T-helper 1 cell treated with Interleukin-12 subunit alpha and Interleukin-12 subunit beta and Interleukin-4 antibody, amounts not matched to agents 30 μg/mL and 1 μg/mL, for 36 hours (primary cell): ENCODE results near the gene FLT1.

Experiments
- H3K27ac Mint-ChIP-seq: one replicate; pipeline ENCODE4 v1.8.0; 2021; ENCODE audit warnings: mild to moderate bottlenecking, mixed read lengths
- H3K27me3 Mint-ChIP-seq: one replicate; pipeline ENCODE4 v1.8.0; 2021; ENCODE audit warnings: low read depth, mixed read lengths
- H3K36me3 Mint-ChIP-seq: one replicate; pipeline ENCODE4 v1.8.0; 2021; ENCODE audit warnings: low read depth, mixed read lengths
- H3K4me1 Mint-ChIP-seq: one replicate; pipeline ENCODE4 v1.8.0; 2021; ENCODE audit warnings: low read depth, mixed read lengths
- H3K4me3 Mint-ChIP-seq: one replicate; pipeline ENCODE4 v1.8.0; 2021; ENCODE audit warnings: mild to moderate bottlenecking, moderate library complexity, mixed read lengths
- H3K9me3 Mint-ChIP-seq: one replicate; pipeline ENCODE4 v1.8.0; 2021; ENCODE audit warnings: mixed read lengths

The FLT1 gene

GRCh38 chr13:28448651-28449358, 46.1 kb downstream of the FLT1 start:
- H3K4me3 Mint-ChIP-seq: no peak overlapping the region
- H3K27ac Mint-ChIP-seq: no peak overlapping the region
- H3K9me3 Mint-ChIP-seq: peaks cover 6% of the 10 kb centered on the region
- no peaks in the 10 kb centered on the region for H3K36me3 Mint-ChIP-seq
- H3K27me3 Mint-ChIP-seq: no peaks in the 10 kb centered on the region
- no peaks in the 10 kb centered on the region for H3K4me1 Mint-ChIP-seq

- peaks cover 6% of the 10 kb centered on the region for H3K9me3 Mint-ChIP-seq
- no peaks in the 10 kb centered on the region for H3K36me3 Mint-ChIP-seq
- H3K4me3 Mint-ChIP-seq: no peak overlapping the region
- no peaks in the 10 kb centered on the region for H3K4me1 Mint-ChIP-seq
- no peaks in the 10 kb centered on the region for H3K27me3 Mint-ChIP-seq
- no peak overlapping the region for H3K27ac Mint-ChIP-seq
Observed at GRCh38 chr13:28447989-28448388, 46.9 kb downstream of the FLT1 start.

- Mint-ChIP-seq H3K4me1 (no peaks in the 10 kb centered on the region), H3K4me3 (no peak overlapping the region), H3K36me3 (peaks cover 3% of the 10 kb centered on the region), H3K27me3 (no peaks in the 10 kb centered on the region), H3K27ac (no peak overlapping the region), H3K9me3 (peaks cover 6% of the 10 kb centered on the region)
Observed at GRCh38 chr13:28447206-28447605, 47.7 kb downstream of the FLT1 start.

- H3K27me3 Mint-ChIP-seq: no peaks in the 10 kb centered on the region
- H3K4me3 Mint-ChIP-seq: no peak overlapping the region
- peaks cover 3% of the 10 kb centered on the region for H3K36me3 Mint-ChIP-seq
- H3K4me1 Mint-ChIP-seq: no peaks in the 10 kb centered on the region
- H3K9me3 Mint-ChIP-seq: peaks cover 2% of the 10 kb centered on the region
- H3K27ac Mint-ChIP-seq: no peak overlapping the region
Observed at GRCh38 chr13:28442839-28443238, 52.1 kb downstream of the FLT1 start.

GRCh38 chr13:28441529-28441928, 53.4 kb downstream of the FLT1 start:
- no peaks in the 10 kb centered on the region for H3K9me3 Mint-ChIP-seq
- H3K27me3 Mint-ChIP-seq: no peaks in the 10 kb centered on the region
- H3K36me3 Mint-ChIP-seq: peaks cover 3% of the 10 kb centered on the region
- no peak overlapping the region for H3K27ac Mint-ChIP-seq
- H3K4me1 Mint-ChIP-seq: no peaks in the 10 kb centered on the region
- H3K4me3 Mint-ChIP-seq: no peak overlapping the region

GRCh38 chr13:28440774-28441504, 54.0 kb downstream of the FLT1 start:
- H3K4me3 Mint-ChIP-seq: no peak overlapping the region
- no peaks in the 10 kb centered on the region for H3K9me3 Mint-ChIP-seq
- H3K36me3 Mint-ChIP-seq: peaks cover 3% of the 10 kb centered on the region
- H3K27me3 Mint-ChIP-seq: no peaks in the 10 kb centered on the region
- no peaks in the 10 kb centered on the region for H3K4me1 Mint-ChIP-seq
- no peak overlapping the region for H3K27ac Mint-ChIP-seq

- no peaks in the 10 kb centered on the region for H3K9me3 Mint-ChIP-seq
- no peaks in the 10 kb centered on the region for H3K4me1 Mint-ChIP-seq
- no peak overlapping the region for H3K27ac Mint-ChIP-seq
- H3K36me3 Mint-ChIP-seq: peaks cover 3% of the 10 kb centered on the region
- H3K27me3 Mint-ChIP-seq: no peaks in the 10 kb centered on the region
- no peak overlapping the region for H3K4me3 Mint-ChIP-seq
Observed at GRCh38 chr13:28438598-28439334, 56.2 kb downstream of the FLT1 start.

GRCh38 chr13:28438067-28438466, 56.9 kb downstream of the FLT1 start:
- no peaks in the 10 kb centered on the region for H3K27me3 Mint-ChIP-seq
- no peak overlapping the region for H3K4me3 Mint-ChIP-seq
- H3K27ac Mint-ChIP-seq: no peak overlapping the region
- H3K9me3 Mint-ChIP-seq: no peaks in the 10 kb centered on the region
- H3K4me1 Mint-ChIP-seq: no peaks in the 10 kb centered on the region
- peaks cover 3% of the 10 kb centered on the region for H3K36me3 Mint-ChIP-seq

GRCh38 chr13:28435917-28436316, 59.0 kb downstream of the FLT1 start:
- H3K4me3 Mint-ChIP-seq: no peak overlapping the region
- no peak overlapping the region for H3K27ac Mint-ChIP-seq
- H3K4me1 Mint-ChIP-seq: peaks cover 2% of the 10 kb centered on the region
- H3K27me3 Mint-ChIP-seq: no peaks in the 10 kb centered on the region
- no peaks in the 10 kb centered on the region for H3K9me3 Mint-ChIP-seq
- no peaks in the 10 kb centered on the region for H3K36me3 Mint-ChIP-seq

GRCh38 chr13:28434926-28435325, 60.0 kb downstream of the FLT1 start:
- H3K4me1 Mint-ChIP-seq: peaks cover 2% of the 10 kb centered on the region
- no peak overlapping the region for H3K27ac Mint-ChIP-seq
- no peak overlapping the region for H3K4me3 Mint-ChIP-seq
- no peaks in the 10 kb centered on the region for H3K27me3 Mint-ChIP-seq
- no peaks in the 10 kb centered on the region for H3K9me3 Mint-ChIP-seq
- H3K36me3 Mint-ChIP-seq: no peaks in the 10 kb centered on the region

- H3K4me3 Mint-ChIP-seq: no peak overlapping the region
- H3K27me3 Mint-ChIP-seq: no peaks in the 10 kb centered on the region
- peaks cover 2% of the 10 kb centered on the region for H3K4me1 Mint-ChIP-seq
- no peaks in the 10 kb centered on the region for H3K9me3 Mint-ChIP-seq
- H3K36me3 Mint-ChIP-seq: no peaks in the 10 kb centered on the region
- no peak overlapping the region for H3K27ac Mint-ChIP-seq
Observed at GRCh38 chr13:28432816-28433560, 61.9 kb downstream of the FLT1 start.

- Mint-ChIP-seq H3K4me1 (peaks cover 2% of the 10 kb centered on the region), H3K9me3 (no peaks in the 10 kb centered on the region), H3K36me3 (peaks cover 5% of the 10 kb centered on the region), H3K27me3 (no peaks in the 10 kb centered on the region), H3K27ac (no peak overlapping the region), H3K4me3 (no peak overlapping the region)
Observed at GRCh38 chr13:28429685-28430290, 65.1 kb downstream of the FLT1 start.

- peaks cover 5% of the 10 kb centered on the region for H3K36me3 Mint-ChIP-seq
- H3K4me1 Mint-ChIP-seq: peaks cover 2% of the 10 kb centered on the region
- H3K27me3 Mint-ChIP-seq: no peaks in the 10 kb centered on the region
- H3K4me3 Mint-ChIP-seq: no peak overlapping the region
- H3K9me3 Mint-ChIP-seq: no peaks in the 10 kb centered on the region
- no peak overlapping the region for H3K27ac Mint-ChIP-seq
Observed at GRCh38 chr13:28429096-28429495, 65.8 kb downstream of the FLT1 start.

- Mint-ChIP-seq H3K4me1 (peaks cover 11% of the 10 kb centered on the region), H3K27ac (no peak overlapping the region)
Observed at GRCh38 chr13:28426381-28426780, 68.5 kb downstream of the FLT1 start.

More at GRCh38 chr13:28426381-28426780, 68.5 kb downstream of the FLT1 start:
- Mint-ChIP-seq H3K36me3 (peaks cover 11% of the 10 kb centered on the region), H3K27me3 (no peaks in the 10 kb centered on the region), H3K4me3 (no peak overlapping the region), H3K9me3 (no peaks in the 10 kb centered on the region)
